ENCODE results near the gene AKAP13. TPM values are rescaled to one million over a fixed set of nuclear protein-coding genes. Genes with fewer than 3 reads are reported as not detected.
A peak's percentile ranks its signal among the peaks of the same experiment; 100 is the strongest.

AKAP13 gene
- total RNA-seq, 3 donors from 2014 or later, result 198 to 331 (median 259) TPM

- no peak overlapping the region for H3K4me3 ChIP-seq
- H3K9me3 ChIP-seq, result no peaks in the 10 kb centered on the region
- no peak for DNase-seq (ENCODE audit: low spot score in 2 of 2)
- no peaks in the 10 kb centered on the region for H3K4me1 ChIP-seq
- intact Hi-C loops (cut with DNase I; ENCODE audit: low total_unique reads), result no loop called here
- no peak for TF ChIP-seq POLR2A (IDR thresholded peaks at IDR 0.05)
- H3K36me3 ChIP-seq, result no peaks in the 10 kb centered on the region
- no peak overlapping the region for H3K27ac ChIP-seq
- H3K27me3 ChIP-seq, result no peaks in the 10 kb centered on the region
Observed at GRCh38 chr15:85412066-85412465, 31.7 kb downstream of the AKAP13 start.

- TF ChIP-seq CTCF (IDR thresholded peaks at IDR 0.05) (no peak), POLR2AphosphoS5 (IDR thresholded peaks at IDR 0.05) (no peak)
- no peaks in the 10 kb centered on the region for H3K4me1 ChIP-seq
- H3K27ac ChIP-seq, result peak overlapping the region; percentile 6 to 35
- H3K36me3 ChIP-seq, result no peaks in the 10 kb centered on the region
- H3K9me3 ChIP-seq, result no peaks in the 10 kb centered on the region
- DNase-seq (ENCODE audit: low spot score in 2 of 2), result peak in 1 of 2 donors; percentile 31
- no peaks in the 10 kb centered on the region for H3K27me3 ChIP-seq
- intact Hi-C loops (cut with DNase I; ENCODE audit: low total_unique reads), result no loop called here
- no peak overlapping the region for H3K4me3 ChIP-seq
Observed at GRCh38 chr15:85412956-85413854, 32.8 kb downstream of the AKAP13 start.

GRCh38 chr15:85414037-85414436, 33.6 kb downstream of the AKAP13 start:
- Histone ChIP-seq H3K4me1 (no peaks in the 10 kb centered on the region), H3K36me3 (no peaks in the 10 kb centered on the region), H3K9me3 (no peaks in the 10 kb centered on the region), H3K27me3 (no peaks in the 10 kb centered on the region), H3K27ac (peak overlapping the region in 1 of 2 donors; percentile 35), H3K4me3 (no peak overlapping the region)
- no peak for DNase-seq (ENCODE audit: low spot score in 2 of 2)
- TF ChIP-seq CTCF (IDR thresholded peaks at IDR 0.05) (no peak), POLR2AphosphoS5 (IDR thresholded peaks at IDR 0.05) (no peak), POLR2A (IDR thresholded peaks at IDR 0.05) (no peak)
- intact Hi-C loops (cut with DNase I; ENCODE audit: low total_unique reads), result no loop called here

GRCh38 chr15:85414495-85414894, 34.1 kb downstream of the AKAP13 start:
- intact Hi-C loops (cut with DNase I; ENCODE audit: low total_unique reads), result no loop called here
- Histone ChIP-seq H3K36me3 (no peaks in the 10 kb centered on the region), H3K4me3 (no peak overlapping the region), H3K27ac (no peak overlapping the region), H3K9me3 (no peaks in the 10 kb centered on the region), H3K27me3 (no peaks in the 10 kb centered on the region), H3K4me1 (no peaks in the 10 kb centered on the region)
- DNase-seq (ENCODE audit: low spot score in 2 of 2), result no peak
- TF ChIP-seq CTCF (IDR thresholded peaks at IDR 0.05) (no peak), POLR2AphosphoS5 (IDR thresholded peaks at IDR 0.05) (no peak), POLR2A (IDR thresholded peaks at IDR 0.05) (no peak)

GRCh38 chr15:85414991-85415390, 34.6 kb downstream of the AKAP13 start:
- H3K4me1 ChIP-seq, result no peaks in the 10 kb centered on the region
- H3K27me3 ChIP-seq, result no peaks in the 10 kb centered on the region
- TF ChIP-seq CTCF (IDR thresholded peaks at IDR 0.05), result no peak
- no peak for TF ChIP-seq POLR2AphosphoS5 (IDR thresholded peaks at IDR 0.05)
- TF ChIP-seq POLR2A (IDR thresholded peaks at IDR 0.05), result no peak
- DNase-seq (ENCODE audit: low spot score in 2 of 2), result no peak
- no peak overlapping the region for H3K27ac ChIP-seq
- H3K36me3 ChIP-seq, result no peaks in the 10 kb centered on the region
- intact Hi-C loops (cut with DNase I; ENCODE audit: low total_unique reads), result no loop called here
- H3K9me3 ChIP-seq, result no peaks in the 10 kb centered on the region
- no peak overlapping the region for H3K4me3 ChIP-seq

Data from breast epithelium (tissue), 4 donors.